ENCODE data around the gene SKAP1. TPM values are rescaled to one million over a fixed set of nuclear protein-coding genes. Genes with fewer than 3 reads are reported as not detected.

Gene SKAP1
- total RNA-seq, 4 donors from 2014 or later = 1.1 to 1.7 (median 1.2) TPM

- TF ChIP-seq POLR2A (IDR thresholded peaks at IDR 0.05; ENCODE audit: low read depth) = no peak
- TF ChIP-seq POLR2AphosphoS5 (IDR thresholded peaks at IDR 0.05) = no peak
- TF ChIP-seq EP300 (IDR thresholded peaks at IDR 0.05) = no peak
- Histone ChIP-seq H3K4me3 (no peak overlapping the region), H3K27ac (replicated peaks in 1 of 4) (no peak overlapping the region), H3K9me3 (no peaks in the 10 kb centered on the region), H3K27me3 (peaks cover 0 to 77% (median 4%) of the 10 kb centered on the region in 4 donors), H3K36me3 (no peaks in the 10 kb centered on the region), H3K4me1 (no peaks in the 10 kb centered on the region)
- 53% methylated on average over 3 of the region's 3 CpGs for WGBS
- intact Hi-C loops (cut with DNase I) = no loop called here
- DNase-seq (ENCODE audit: extremely low spot score) = no peak
Measured at GRCh38 chr17:48406936-48407567, 23.0 kb downstream of the SKAP1 start.

DNA sequence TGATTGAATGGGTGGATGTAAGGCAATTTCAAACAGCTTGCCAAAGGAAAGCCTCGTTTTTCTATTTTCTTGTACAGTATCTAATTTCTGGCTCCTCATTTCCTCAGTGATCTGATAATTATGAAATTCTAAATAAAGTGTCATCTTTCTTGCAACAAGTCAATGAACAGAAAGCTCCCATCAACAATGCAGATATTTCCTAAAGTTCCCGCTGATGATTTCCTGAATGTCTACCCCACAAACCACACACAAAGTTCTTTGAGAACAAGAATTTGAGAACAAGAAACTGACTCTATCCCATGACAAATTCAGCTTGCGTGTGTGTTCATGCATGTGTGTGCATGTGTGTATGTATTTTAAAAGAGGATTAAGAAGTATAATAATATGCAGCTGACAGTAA is 35.2 kb downstream of the SKAP1 start:
- WGBS = 52% methylated on average over 3 of the region's 3 CpGs
- Histone ChIP-seq H3K27ac (replicated peaks in 1 of 4) (no peak overlapping the region), H3K27me3 (peaks cover 0 to 54% (median 5%) of the 10 kb centered on the region in 4 donors), H3K9me3 (no peaks in the 10 kb centered on the region), H3K4me3 (no peak overlapping the region), H3K4me1 (no peaks in the 10 kb centered on the region), H3K36me3 (no peaks in the 10 kb centered on the region)
- no peak for DNase-seq (ENCODE audit: extremely low spot score)
- intact Hi-C loops (cut with DNase I) = no loop called here
- TF ChIP-seq EP300 (IDR thresholded peaks at IDR 0.05) = no peak
- TF ChIP-seq POLR2AphosphoS5 (IDR thresholded peaks at IDR 0.05) = no peak
- TF ChIP-seq POLR2A (IDR thresholded peaks at IDR 0.05; ENCODE audit: low read depth) = no peak
- no peak for TF ChIP-seq CTCF (IDR thresholded peaks at IDR 0.05)

DNA sequence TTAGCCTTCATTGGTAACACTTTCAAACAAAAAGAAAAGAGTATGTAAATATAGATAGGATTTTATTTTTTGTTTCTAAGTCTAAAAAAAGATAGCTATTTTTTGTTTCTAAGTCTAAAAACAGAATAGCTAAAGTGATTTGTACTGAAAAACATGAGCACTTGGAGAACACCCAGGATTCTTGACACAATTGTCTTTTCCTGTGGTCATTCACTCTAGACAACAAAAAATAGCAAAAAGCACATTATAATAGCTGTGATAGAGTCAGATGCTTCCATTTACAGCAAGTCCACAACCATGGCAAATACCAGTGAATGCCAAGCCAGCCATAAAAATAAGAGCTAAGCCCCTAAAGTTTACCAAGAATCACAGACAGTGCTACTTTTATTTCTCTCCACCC is 36.7 kb downstream of the SKAP1 start:
- Histone ChIP-seq H3K9me3 (no peaks in the 10 kb centered on the region), H3K27ac (replicated peaks in 1 of 4) (no peak overlapping the region), H3K36me3 (no peaks in the 10 kb centered on the region), H3K4me3 (no peak overlapping the region), H3K27me3 (peaks cover 0 to 39% (median 5%) of the 10 kb centered on the region in 4 donors), H3K4me1 (no peaks in the 10 kb centered on the region)
- intact Hi-C loops (cut with DNase I) = no loop called here
- DNase-seq (ENCODE audit: extremely low spot score) = no peak
- no peak for TF ChIP-seq CTCF (IDR thresholded peaks at IDR 0.05)
- TF ChIP-seq EP300 (IDR thresholded peaks at IDR 0.05) = no peak
- no peak for TF ChIP-seq POLR2A (IDR thresholded peaks at IDR 0.05; ENCODE audit: low read depth)
- no peak for TF ChIP-seq POLR2AphosphoS5 (IDR thresholded peaks at IDR 0.05)

GRCh38 chr17:48392857-48393256 is 37.2 kb downstream of the SKAP1 start:
- TF ChIP-seq EP300 (IDR thresholded peaks at IDR 0.05) (no peak), POLR2A (IDR thresholded peaks at IDR 0.05; ENCODE audit: low read depth) (no peak), POLR2AphosphoS5 (IDR thresholded peaks at IDR 0.05) (no peak), CTCF (IDR thresholded peaks at IDR 0.05) (no peak)
- no peak for DNase-seq (ENCODE audit: extremely low spot score)
- no peaks in the 10 kb centered on the region for H3K36me3 ChIP-seq
- 33% methylated on average over 4 of the region's 4 CpGs for WGBS
- no peak overlapping the region for H3K4me3 ChIP-seq
- H3K9me3 ChIP-seq = no peaks in the 10 kb centered on the region
- H3K27ac ChIP-seq (replicated peaks in 1 of 4) = no peak overlapping the region
- peaks cover 0 to 39% (median 3%) of the 10 kb centered on the region in 4 donors for H3K27me3 ChIP-seq
- H3K4me1 ChIP-seq = no peaks in the 10 kb centered on the region
- intact Hi-C loops (cut with DNase I) = no loop called here

DNA sequence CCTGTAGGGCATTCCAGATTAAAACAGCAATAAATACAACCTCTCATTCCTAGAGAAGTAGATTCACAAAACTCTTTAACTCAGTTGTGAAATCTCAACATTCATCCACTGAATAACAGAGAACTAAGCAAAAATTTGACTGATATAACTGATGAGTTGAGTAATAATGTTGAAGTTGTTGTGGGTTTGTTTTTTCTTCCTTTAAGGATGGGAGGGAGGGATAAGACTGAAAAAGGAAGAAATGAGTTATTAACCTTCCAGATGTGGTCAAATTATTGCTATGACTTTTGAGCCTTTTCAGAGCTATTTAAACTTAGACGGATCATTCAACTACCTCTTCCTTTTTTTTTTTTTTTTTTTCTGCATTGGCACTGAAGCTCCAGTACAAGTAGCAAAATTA is 38.6 kb downstream of the SKAP1 start:
- intact Hi-C loops (cut with DNase I) = no loop called here
- H3K9me3 ChIP-seq = no peaks in the 10 kb centered on the region
- no peak for TF ChIP-seq POLR2A (IDR thresholded peaks at IDR 0.05; ENCODE audit: low read depth)
- no peak for DNase-seq (ENCODE audit: extremely low spot score)
- peaks cover 0 to 44% (median 0%) of the 10 kb centered on the region in 4 donors for H3K27me3 ChIP-seq
- no peak overlapping the region for H3K4me3 ChIP-seq
- H3K36me3 ChIP-seq = no peaks in the 10 kb centered on the region
- H3K27ac ChIP-seq (replicated peaks in 1 of 4) = no peak overlapping the region
- 28% methylated on average over 1 of the region's 1 CpG for WGBS
- H3K4me1 ChIP-seq = no peaks in the 10 kb centered on the region

DNA sequence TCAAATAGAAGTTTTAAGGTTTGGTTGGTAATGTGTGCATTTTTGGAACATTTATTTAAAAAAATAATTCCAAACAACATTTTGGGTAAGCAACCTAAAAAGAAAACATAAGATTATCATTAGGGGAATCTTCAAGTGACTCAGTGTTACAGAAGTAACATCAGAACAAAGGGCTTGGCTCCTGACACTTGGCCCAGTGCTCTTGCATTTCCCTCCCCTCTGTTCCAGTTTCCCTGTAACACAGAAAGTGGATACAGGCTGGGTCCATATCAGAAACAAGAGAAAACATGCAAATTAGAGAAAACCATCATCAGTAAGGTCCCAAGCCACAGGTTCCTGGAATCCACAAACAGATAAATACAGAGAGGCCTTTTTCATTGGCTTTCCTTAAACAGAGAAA is 40.1 kb downstream of the SKAP1 start:
- intact Hi-C loops (cut with DNase I) = no loop called here
- DNase-seq (ENCODE audit: extremely low spot score) = no peak
- peaks cover 0 to 48% (median 3%) of the 10 kb centered on the region in 4 donors for H3K27me3 ChIP-seq
- H3K36me3 ChIP-seq = no peaks in the 10 kb centered on the region
- no peaks in the 10 kb centered on the region for H3K9me3 ChIP-seq
- no peaks in the 10 kb centered on the region for H3K4me1 ChIP-seq
- TF ChIP-seq POLR2A (IDR thresholded peaks at IDR 0.05; ENCODE audit: low read depth) = no peak
- TF ChIP-seq POLR2AphosphoS5 (IDR thresholded peaks at IDR 0.05) = no peak
- TF ChIP-seq CTCF (IDR thresholded peaks at IDR 0.05) = no peak
- TF ChIP-seq EP300 (IDR thresholded peaks at IDR 0.05) = no peak
- H3K4me3 ChIP-seq = no peak overlapping the region
- H3K27ac ChIP-seq (replicated peaks in 1 of 4) = no peak overlapping the region

All from esophagus muscularis mucosa (tissue), 4 donors.